A673 (cell line): ENCODE results near the gene APBB2. TPM values are rescaled to one million over a fixed set of nuclear protein-coding genes. Genes with fewer than 3 reads are reported as not detected.

Experiments used
- BruUV-seq: library from RNA; stranded (reverse); fragments of 400-500 nt; replicated peaks from 2 replicates; lab custom pipeline; 2021; lab: Mats Ljungman, UMichigan
- CTCF ChIA-PET: fragments of 300-600 bp; sonication (Branson Sonifier 250); formaldehyde crosslinking; loops from one replicate; lab custom pipeline; 2022; ENCODE audit warnings: antibody characterized with exemption; lab: Charles Lee
- POLR2A ChIA-PET: fragments of 300-600 bp; sonication (Branson Sonifier 250); formaldehyde crosslinking; loops from one replicate; lab custom pipeline; 2022; ENCODE audit warnings: antibody characterized with exemption; ENCODE audit not compliant: low non-redundant PET; lab: Charles Lee
- DNase-seq: peaks from one replicate; pipeline ENCODE4 v3.0.0-alpha.2; 2015; ENCODE audit warnings: low spot score
- H3K27ac ChIP-seq: fragments of 200-600 bp; sonication (generic); 2 replicates; pipeline ENCODE4 v1.5.1; 2016; ENCODE audit warnings: mixed run types, low read depth, mild to moderate bottlenecking, mixed read lengths, antibody characterized with exemption, low read length; ENCODE audit not compliant: poor library complexity, severe bottlenecking
- H3K27me3 ChIP-seq: fragments of 200-600 bp; sonication (generic); replicated peaks from 2 replicates; pipeline ENCODE4 v1.6.1; 2017; ENCODE audit warnings: mixed run types, low read depth, mild to moderate bottlenecking, mixed read lengths, antibody characterized with exemption, low read length; ENCODE audit not compliant: insufficient read depth, poor library complexity
- H3K36me3 ChIP-seq: fragments of 200-600 bp; sonication (generic); 2 replicates; pipeline ENCODE4 v1.6.1; 2016; ENCODE audit warnings: mixed run types, mild to moderate bottlenecking, mixed read lengths, antibody characterized with exemption, low read length; ENCODE audit not compliant: insufficient read depth, poor library complexity, severe bottlenecking
- H3K4me1 ChIP-seq: fragments of 200-600 bp; sonication (generic); 2 replicates; pipeline ENCODE4 v1.6.1; 2017; ENCODE audit warnings: mixed run types, mild to moderate bottlenecking, mixed read lengths, antibody characterized with exemption, low read length; ENCODE audit not compliant: insufficient read depth, poor library complexity, severe bottlenecking
- H3K4me3 ChIP-seq: fragments of 200-600 bp; sonication (generic); 2 replicates; pipeline ENCODE4 v1.5.1; 2016; ENCODE audit warnings: low read depth, mixed run types, mild to moderate bottlenecking, mixed read lengths, low read length; ENCODE audit not compliant: poor library complexity, severe bottlenecking
- H3K9me3 ChIP-seq: fragments of 200-600 bp; sonication (generic); 2 replicates; pipeline ENCODE4 v1.6.1; 2016; ENCODE audit warnings: mixed run types, low read depth, mild to moderate bottlenecking, mixed read lengths, antibody characterized with exemption, low read length; ENCODE audit not compliant: poor library complexity, severe bottlenecking
- EZH2 ChIP-seq: fragments of 200-600 bp; sonication (generic); IDR thresholded peaks from 2 replicates; pipeline ENCODE4 v1.6.1; 2017; ENCODE audit warnings: borderline replicate concordance, low read depth, mild to moderate bottlenecking, mixed read lengths, antibody characterized with exemption, low read length; ENCODE audit not compliant: poor library complexity, severe bottlenecking
- intact Hi-C: fragments of 100-400 bp; cut with micrococcal nuclease; formaldehyde crosslinking; loops from one replicate; pipeline ENCODE4 v1.10.0; 2022; ENCODE audit not compliant: unreplicated experiment
- total RNA-seq: library from RNA; stranded (reverse); gene quantifications from 2 replicates; pipeline ENCODE4 v1.2.3, GENCODE V29; 2021
- TF ChIP-seq, protein P1 (sequence below): fragments of 300-800, 200-600 bp; sonication (generic); conservative IDR thresholded peaks from 2 replicates; pipeline ENCODE4 v1.5.1; 2017; ENCODE audit warnings: low read depth, mild to moderate bottlenecking, antibody characterized with exemption, low read length, moderate library complexity, mixed read lengths

APBB2 gene
- total RNA-seq, 1 experiment from 2014 or later = 10.3 TPM

DNA sequence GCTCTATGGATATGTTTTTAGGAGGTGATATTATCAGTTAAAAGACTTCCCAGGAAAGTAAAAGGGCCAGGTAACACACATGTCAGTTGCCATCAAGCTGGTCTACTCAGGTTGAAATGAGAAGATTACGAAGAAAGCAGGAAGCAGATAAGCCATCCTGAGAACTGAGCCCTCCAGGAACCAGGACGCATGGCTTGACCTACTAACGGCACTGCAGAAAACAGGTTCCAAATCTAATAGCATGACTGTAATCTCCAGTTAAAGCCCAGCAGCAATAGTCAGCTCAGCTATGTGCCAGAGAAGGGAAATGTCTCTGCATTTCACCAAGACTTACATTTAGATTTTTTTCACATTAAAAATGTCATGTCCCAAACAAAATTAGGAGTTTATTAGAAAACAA lies 77.9 kb downstream of the APBB2 start:
- BruUV-seq = no TSS peak
- DNase-seq = no peak
- intact Hi-C loops = no loop called here
- H3K4me3 ChIP-seq = no peak overlapping the region
- POLR2A ChIA-PET = no interaction called here
- peaks cover 11% of the 10 kb centered on the region for H3K27me3 ChIP-seq
- H3K27ac ChIP-seq = no peak overlapping the region
- peaks cover 7% of the 10 kb centered on the region for H3K4me1 ChIP-seq
- no peaks in the 10 kb centered on the region for H3K36me3 ChIP-seq
- CTCF ChIA-PET = no interaction called here
- no peak for TF ChIP-seq EZH2
- TF ChIP-seq, protein P1, sequence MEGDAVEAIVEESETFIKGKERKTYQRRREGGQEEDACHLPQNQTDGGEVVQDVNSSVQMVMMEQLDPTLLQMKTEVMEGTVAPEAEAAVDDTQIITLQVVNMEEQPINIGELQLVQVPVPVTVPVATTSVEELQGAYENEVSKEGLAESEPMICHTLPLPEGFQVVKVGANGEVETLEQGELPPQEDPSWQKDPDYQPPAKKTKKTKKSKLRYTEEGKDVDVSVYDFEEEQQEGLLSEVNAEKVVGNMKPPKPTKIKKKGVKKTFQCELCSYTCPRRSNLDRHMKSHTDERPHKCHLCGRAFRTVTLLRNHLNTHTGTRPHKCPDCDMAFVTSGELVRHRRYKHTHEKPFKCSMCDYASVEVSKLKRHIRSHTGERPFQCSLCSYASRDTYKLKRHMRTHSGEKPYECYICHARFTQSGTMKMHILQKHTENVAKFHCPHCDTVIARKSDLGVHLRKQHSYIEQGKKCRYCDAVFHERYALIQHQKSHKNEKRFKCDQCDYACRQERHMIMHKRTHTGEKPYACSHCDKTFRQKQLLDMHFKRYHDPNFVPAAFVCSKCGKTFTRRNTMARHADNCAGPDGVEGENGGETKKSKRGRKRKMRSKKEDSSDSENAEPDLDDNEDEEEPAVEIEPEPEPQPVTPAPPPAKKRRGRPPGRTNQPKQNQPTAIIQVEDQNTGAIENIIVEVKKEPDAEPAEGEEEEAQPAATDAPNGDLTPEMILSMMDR = no peak
- no peaks in the 10 kb centered on the region for H3K9me3 ChIP-seq

DNA sequence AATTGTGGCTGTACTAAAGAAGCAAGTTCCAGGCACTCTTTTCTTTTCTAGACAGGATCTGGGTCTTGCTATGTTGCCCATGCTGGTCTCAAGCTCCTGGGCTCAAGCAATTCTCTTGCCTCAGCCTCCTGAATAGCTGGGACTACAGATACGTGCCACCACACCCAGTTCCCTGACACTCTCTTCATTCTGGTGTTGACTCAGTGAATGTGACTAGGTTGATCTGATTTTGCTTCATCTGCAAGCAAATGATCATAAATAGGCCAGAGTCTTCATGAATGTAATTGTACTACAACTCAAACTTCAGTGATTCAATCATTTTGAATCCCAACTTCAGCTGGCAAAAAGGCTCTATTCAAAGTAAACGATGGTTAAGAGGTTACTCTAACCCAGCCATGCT lies 78.5 kb downstream of the APBB2 start:
- Histone ChIP-seq H3K36me3 (no peaks in the 10 kb centered on the region), H3K27me3 (peaks cover 11% of the 10 kb centered on the region), H3K9me3 (no peaks in the 10 kb centered on the region), H3K27ac (no peak overlapping the region), H3K4me1 (peaks cover 7% of the 10 kb centered on the region), H3K4me3 (no peak overlapping the region)
- intact Hi-C loops = no loop called here
- no TSS peak for BruUV-seq
- TF ChIP-seq, protein P1 = no peak
- TF ChIP-seq EZH2 = no peak
- no peak for DNase-seq
- CTCF ChIA-PET = no interaction called here
- POLR2A ChIA-PET = no interaction called here

DNA sequence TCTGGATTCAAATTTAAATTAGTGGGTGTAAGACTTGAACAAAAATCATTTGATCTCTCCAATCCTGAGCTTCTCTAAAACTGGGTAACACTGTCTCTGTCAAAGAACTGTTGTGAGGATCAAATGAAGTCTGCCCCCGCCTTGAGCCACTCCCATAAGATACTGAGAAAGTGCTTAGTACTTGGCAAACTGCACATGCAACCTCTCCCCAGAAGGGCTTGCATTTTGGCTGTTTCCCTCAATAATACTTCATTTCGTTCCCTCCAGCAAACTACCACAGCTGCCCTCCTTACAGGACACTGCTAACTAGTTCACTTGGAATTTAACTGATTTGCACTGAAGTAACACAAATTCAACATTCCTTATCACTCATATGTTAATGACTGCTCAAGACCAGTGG lies 79.8 kb downstream of the APBB2 start:
- DNase-seq = no peak
- BruUV-seq = no TSS peak
- peaks cover 7% of the 10 kb centered on the region for H3K4me1 ChIP-seq
- no peak overlapping the region for H3K4me3 ChIP-seq
- H3K27ac ChIP-seq = no peak overlapping the region
- ChIA-PET POLR2A (no interaction called here), CTCF (no interaction called here)
- intact Hi-C loops = no loop called here
- peaks cover 11% of the 10 kb centered on the region for H3K27me3 ChIP-seq
- no peaks in the 10 kb centered on the region for H3K36me3 ChIP-seq
- no peak for TF ChIP-seq EZH2
- TF ChIP-seq, protein P1 = no peak
- no peaks in the 10 kb centered on the region for H3K9me3 ChIP-seq
